SK-N-SH treated with all-trans-retinoic acid at 6 μM for 48 hours (cell line): ENCODE data around the gene ZNF37A.

Source experiments
- ATAC-seq: fragments of 200-7000 bp; cut with Tn5 transposase; 3 replicates; pipeline ENCODE4 v1.9.1; 2020; ENCODE audit warnings: mild to moderate bottlenecking, moderate library complexity
- ARNTL ChIP-seq: fragments of 450-650 bp; formaldehyde crosslinking; IDR thresholded peaks from 2 replicates; pipeline ENCODE4 v1.5.0; 2020; ENCODE audit warnings: low read depth, mild to moderate bottlenecking, moderate library complexity, borderline replicate concordance
- BACH2 ChIP-seq: fragments of 250-450 bp; sonication (Bioruptor Pico); IDR thresholded peaks from 2 replicates; pipeline ENCODE4 v1.9.0; 2021; ENCODE audit warnings: mild to moderate bottlenecking, borderline replicate concordance
- CSDC2 ChIP-seq: fragments of 250-450 bp; sonication (Bioruptor Pico); IDR thresholded peaks from 2 replicates; pipeline ENCODE4 v1.5.0; 2020; ENCODE audit warnings: mild to moderate bottlenecking, moderate library complexity
- ESRRG ChIP-seq: fragments of 250-450 bp; sonication (Bioruptor Pico); IDR thresholded peaks from 2 replicates; pipeline ENCODE4 v1.6.1; 2021; ENCODE audit warnings: mild to moderate bottlenecking
- GLIS3 ChIP-seq: fragments of 250-450 bp; sonication (Bioruptor Pico); IDR thresholded peaks from 2 replicates; pipeline ENCODE4 v1.5.0; 2020; ENCODE audit warnings: mild to moderate bottlenecking, moderate library complexity
- ISL1 ChIP-seq: fragments of 250-450 bp; sonication (Bioruptor Pico); IDR thresholded peaks from 2 replicates; pipeline ENCODE4 v2.1.2; 2022; ENCODE audit warnings: mild to moderate bottlenecking, moderate library complexity
- OSR1 ChIP-seq: fragments of 250-450 bp; sonication (Bioruptor Pico); IDR thresholded peaks from 2 replicates; pipeline ENCODE4 v1.8.0; 2022; ENCODE audit warnings: moderate library complexity, mild to moderate bottlenecking, inconsistent platforms
- PPARA ChIP-seq: fragments of 250-450 bp; sonication (Bioruptor Pico); IDR thresholded peaks from 2 replicates; pipeline ENCODE4 v1.5.0; 2020; ENCODE audit warnings: mild to moderate bottlenecking, borderline replicate concordance
- RARB ChIP-seq: fragments of 250-450 bp; sonication (Bioruptor Pico); IDR thresholded peaks from 2 replicates; pipeline ENCODE4 v1.8.0; 2021; ENCODE audit warnings: mild to moderate bottlenecking, moderate library complexity
- SNAI2 ChIP-seq: fragments of 250-450 bp; sonication (Bioruptor Pico); IDR thresholded peaks from 2 replicates; pipeline ENCODE4 v1.5.0; 2020; ENCODE audit warnings: mild to moderate bottlenecking, moderate library complexity
- TCF4 ChIP-seq: fragments of 250-450 bp; sonication (Bioruptor Pico); IDR thresholded peaks from 2 replicates; pipeline ENCODE4 v1.8.0; 2021; ENCODE audit warnings: mild to moderate bottlenecking, moderate library complexity, borderline replicate concordance
- TOX ChIP-seq: fragments of 250-450 bp; sonication (Bioruptor Pico); IDR thresholded peaks from 2 replicates; pipeline ENCODE4 v1.8.0; 2021; ENCODE audit warnings: mild to moderate bottlenecking, moderate library complexity, borderline replicate concordance
- ZC3H10 ChIP-seq: fragments of 250-450 bp; sonication (Bioruptor Pico); IDR thresholded peaks from 2 replicates; pipeline ENCODE4 v1.5.1; 2021; ENCODE audit warnings: mild to moderate bottlenecking, moderate library complexity
- ZFP3 ChIP-seq: fragments of 250-450 bp; sonication (Bioruptor Pico); IDR thresholded peaks from 2 replicates; pipeline ENCODE4 v1.5.0; 2020; ENCODE audit warnings: mild to moderate bottlenecking, moderate library complexity
- ZFP30 ChIP-seq: fragments of 450-650 bp; formaldehyde crosslinking; IDR thresholded peaks from 2 replicates; pipeline ENCODE4 v1.5.0; 2022; ENCODE audit warnings: mild to moderate bottlenecking, moderate library complexity
- ZNF70 ChIP-seq: fragments of 450-650 bp; formaldehyde crosslinking; IDR thresholded peaks from 2 replicates; pipeline ENCODE4 v1.5.0; 2020; ENCODE audit warnings: mild to moderate bottlenecking, moderate library complexity
- ZNF8 ChIP-seq: fragments of 450-650 bp; formaldehyde crosslinking; IDR thresholded peaks from 2 replicates; pipeline ENCODE4 v1.5.0; 2020; ENCODE audit warnings: mild to moderate bottlenecking, moderate library complexity
- TF ChIP-seq, protein P1 (sequence below): fragments of 250-450 bp; sonication (Bioruptor Pico); IDR thresholded peaks from 2 replicates; pipeline ENCODE4 v1.5.0; 2020; ENCODE audit warnings: mild to moderate bottlenecking, moderate library complexity
- TF ChIP-seq, protein P2 (sequence below): fragments of 250-450 bp; sonication (Bioruptor Pico); IDR thresholded peaks from 2 replicates; pipeline ENCODE4 v1.5.1; 2021; ENCODE audit warnings: mild to moderate bottlenecking, moderate library complexity
- TF ChIP-seq, protein P3 (sequence below): fragments of 250-450 bp; sonication (Bioruptor Pico); IDR thresholded peaks from 2 replicates; pipeline ENCODE4 v1.8.0; 2021; ENCODE audit warnings: low read depth, mild to moderate bottlenecking, moderate library complexity, borderline replicate concordance
- TF ChIP-seq, protein P4 (sequence below): fragments of 250-450 bp; sonication (Bioruptor Pico); IDR thresholded peaks from 2 replicates; pipeline ENCODE4 v1.8.0; 2020; ENCODE audit warnings: mild to moderate bottlenecking, moderate library complexity, borderline replicate concordance
- TF ChIP-seq, protein P5 (sequence below): fragments of 250-450 bp; sonication (Bioruptor Pico); IDR thresholded peaks from 2 replicates; pipeline ENCODE4 v1.5.1; 2020; ENCODE audit warnings: low read depth, mild to moderate bottlenecking, moderate library complexity

ZNF37A gene

DNA sequence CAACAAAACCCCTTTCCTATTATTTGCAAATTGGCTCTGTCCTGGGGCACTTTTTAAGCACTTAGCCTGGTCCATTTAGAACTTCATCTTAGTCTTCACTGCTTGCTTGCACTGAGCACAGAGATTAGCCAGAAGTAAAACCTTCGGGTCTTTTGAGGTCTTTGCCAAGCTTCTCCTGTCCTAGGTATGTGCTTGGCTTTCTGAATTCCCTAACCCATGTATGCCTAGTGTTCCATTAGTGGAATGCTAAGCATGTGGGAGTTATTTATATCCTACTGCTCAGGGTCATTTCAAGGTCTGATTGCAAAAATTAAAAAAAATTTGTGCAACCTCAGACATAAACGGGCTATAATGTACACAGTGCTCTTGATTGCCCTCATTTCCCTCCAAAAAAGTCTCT lies 18.0 kb downstream of the ZNF37A start:
- no peak for ATAC-seq
- TF ChIP-seq ZC3H10 (CRISPR knock-in tag) (no peak), GLIS3 (no peak), ESRRG (CRISPR knock-in tag) (no peak), RARB (CRISPR knock-in tag) (no peak), TOX (no peak), CSDC2 (CRISPR knock-in tag) (no peak), ISL1 (CRISPR knock-in tag) (no peak), PPARA (CRISPR knock-in tag) (no peak), ARNTL (CRISPR knock-in tag) (no peak)
- TF ChIP-seq, protein P1, sequence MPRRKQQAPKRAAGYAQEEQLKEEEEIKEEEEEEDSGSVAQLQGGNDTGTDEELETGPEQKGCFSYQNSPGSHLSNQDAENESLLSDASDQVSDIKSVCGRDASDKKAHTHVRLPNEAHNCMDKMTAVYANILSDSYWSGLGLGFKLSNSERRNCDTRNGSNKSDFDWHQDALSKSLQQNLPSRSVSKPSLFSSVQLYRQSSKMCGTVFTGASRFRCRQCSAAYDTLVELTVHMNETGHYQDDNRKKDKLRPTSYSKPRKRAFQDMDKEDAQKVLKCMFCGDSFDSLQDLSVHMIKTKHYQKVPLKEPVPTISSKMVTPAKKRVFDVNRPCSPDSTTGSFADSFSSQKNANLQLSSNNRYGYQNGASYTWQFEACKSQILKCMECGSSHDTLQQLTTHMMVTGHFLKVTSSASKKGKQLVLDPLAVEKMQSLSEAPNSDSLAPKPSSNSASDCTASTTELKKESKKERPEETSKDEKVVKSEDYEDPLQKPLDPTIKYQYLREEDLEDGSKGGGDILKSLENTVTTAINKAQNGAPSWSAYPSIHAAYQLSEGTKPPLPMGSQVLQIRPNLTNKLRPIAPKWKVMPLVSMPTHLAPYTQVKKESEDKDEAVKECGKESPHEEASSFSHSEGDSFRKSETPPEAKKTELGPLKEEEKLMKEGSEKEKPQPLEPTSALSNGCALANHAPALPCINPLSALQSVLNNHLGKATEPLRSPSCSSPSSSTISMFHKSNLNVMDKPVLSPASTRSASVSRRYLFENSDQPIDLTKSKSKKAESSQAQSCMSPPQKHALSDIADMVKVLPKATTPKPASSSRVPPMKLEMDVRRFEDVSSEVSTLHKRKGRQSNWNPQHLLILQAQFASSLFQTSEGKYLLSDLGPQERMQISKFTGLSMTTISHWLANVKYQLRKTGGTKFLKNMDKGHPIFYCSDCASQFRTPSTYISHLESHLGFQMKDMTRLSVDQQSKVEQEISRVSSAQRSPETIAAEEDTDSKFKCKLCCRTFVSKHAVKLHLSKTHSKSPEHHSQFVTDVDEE (CRISPR knock-in tag): no peak

DNA sequence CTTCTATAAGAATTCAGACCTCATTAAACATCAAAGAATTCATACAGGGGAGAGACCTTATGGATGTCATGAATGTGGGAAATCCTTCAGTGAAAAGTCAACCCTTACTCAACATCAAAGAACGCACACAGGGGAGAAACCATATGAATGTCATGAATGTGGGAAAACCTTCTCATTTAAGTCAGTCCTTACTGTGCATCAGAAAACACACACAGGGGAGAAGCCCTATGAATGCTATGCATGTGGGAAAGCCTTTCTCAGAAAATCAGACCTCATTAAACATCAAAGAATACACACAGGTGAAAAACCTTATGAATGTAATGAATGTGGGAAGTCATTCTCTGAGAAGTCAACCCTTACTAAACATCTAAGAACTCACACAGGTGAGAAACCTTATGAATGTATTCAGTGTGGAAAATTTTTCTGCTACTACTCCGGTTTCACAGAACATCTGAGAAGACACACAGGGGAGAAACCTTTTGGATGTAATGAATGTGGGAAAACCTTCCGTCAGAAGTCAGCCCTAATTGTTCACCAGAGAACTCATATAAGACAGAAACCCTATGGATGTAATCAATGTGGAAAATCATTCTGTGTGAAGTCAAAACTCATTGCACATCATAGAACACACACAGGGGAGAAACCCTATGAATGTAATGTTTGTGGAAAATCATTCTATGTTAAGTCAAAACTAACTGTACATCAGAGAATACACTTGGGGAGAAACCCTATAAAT lies 24.1 kb downstream of the ZNF37A start:
- TF ChIP-seq GLIS3: no peak
- no peak for TF ChIP-seq TCF4
- TF ChIP-seq ZC3H10 (CRISPR knock-in tag): no peak
- no peak for TF ChIP-seq TOX
- TF ChIP-seq, protein P1 (CRISPR knock-in tag): no peak
- TF ChIP-seq, protein P2, sequence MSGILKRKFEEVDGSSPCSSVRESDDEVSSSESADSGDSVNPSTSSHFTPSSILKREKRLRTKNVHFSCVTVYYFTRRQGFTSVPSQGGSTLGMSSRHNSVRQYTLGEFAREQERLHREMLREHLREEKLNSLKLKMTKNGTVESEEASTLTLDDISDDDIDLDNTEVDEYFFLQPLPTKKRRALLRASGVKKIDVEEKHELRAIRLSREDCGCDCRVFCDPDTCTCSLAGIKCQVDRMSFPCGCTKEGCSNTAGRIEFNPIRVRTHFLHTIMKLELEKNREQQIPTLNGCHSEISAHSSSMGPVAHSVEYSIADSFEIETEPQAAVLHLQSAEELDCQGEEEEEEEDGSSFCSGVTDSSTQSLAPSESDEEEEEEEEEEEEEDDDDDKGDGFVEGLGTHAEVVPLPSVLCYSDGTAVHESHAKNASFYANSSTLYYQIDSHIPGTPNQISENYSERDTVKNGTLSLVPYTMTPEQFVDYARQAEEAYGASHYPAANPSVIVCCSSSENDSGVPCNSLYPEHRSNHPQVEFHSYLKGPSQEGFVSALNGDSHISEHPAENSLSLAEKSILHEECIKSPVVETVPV (CRISPR knock-in tag): no peak
- no peak for TF ChIP-seq BACH2
- no peak for TF ChIP-seq ZNF70 (CRISPR knock-in tag)
- TF ChIP-seq CSDC2 (CRISPR knock-in tag): no peak
- no peak for TF ChIP-seq ISL1 (CRISPR knock-in tag)
- TF ChIP-seq, protein P3, sequence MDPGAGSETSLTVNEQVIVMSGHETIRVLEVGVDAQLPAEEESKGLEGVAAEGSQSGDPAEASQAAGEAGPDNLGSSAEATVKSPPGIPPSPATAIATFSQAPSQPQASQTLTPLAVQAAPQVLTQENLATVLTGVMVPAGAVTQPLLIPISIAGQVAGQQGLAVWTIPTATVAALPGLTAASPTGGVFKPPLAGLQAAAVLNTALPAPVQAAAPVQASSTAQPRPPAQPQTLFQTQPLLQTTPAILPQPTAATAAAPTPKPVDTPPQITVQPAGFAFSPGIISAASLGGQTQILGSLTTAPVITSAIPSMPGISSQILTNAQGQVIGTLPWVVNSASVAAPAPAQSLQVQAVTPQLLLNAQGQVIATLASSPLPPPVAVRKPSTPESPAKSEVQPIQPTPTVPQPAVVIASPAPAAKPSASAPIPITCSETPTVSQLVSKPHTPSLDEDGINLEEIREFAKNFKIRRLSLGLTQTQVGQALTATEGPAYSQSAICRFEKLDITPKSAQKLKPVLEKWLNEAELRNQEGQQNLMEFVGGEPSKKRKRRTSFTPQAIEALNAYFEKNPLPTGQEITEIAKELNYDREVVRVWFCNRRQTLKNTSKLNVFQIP (CRISPR knock-in tag): no peak
- no peak for TF ChIP-seq OSR1
- TF ChIP-seq SNAI2 (CRISPR knock-in tag): no peak
- TF ChIP-seq, protein P4, sequence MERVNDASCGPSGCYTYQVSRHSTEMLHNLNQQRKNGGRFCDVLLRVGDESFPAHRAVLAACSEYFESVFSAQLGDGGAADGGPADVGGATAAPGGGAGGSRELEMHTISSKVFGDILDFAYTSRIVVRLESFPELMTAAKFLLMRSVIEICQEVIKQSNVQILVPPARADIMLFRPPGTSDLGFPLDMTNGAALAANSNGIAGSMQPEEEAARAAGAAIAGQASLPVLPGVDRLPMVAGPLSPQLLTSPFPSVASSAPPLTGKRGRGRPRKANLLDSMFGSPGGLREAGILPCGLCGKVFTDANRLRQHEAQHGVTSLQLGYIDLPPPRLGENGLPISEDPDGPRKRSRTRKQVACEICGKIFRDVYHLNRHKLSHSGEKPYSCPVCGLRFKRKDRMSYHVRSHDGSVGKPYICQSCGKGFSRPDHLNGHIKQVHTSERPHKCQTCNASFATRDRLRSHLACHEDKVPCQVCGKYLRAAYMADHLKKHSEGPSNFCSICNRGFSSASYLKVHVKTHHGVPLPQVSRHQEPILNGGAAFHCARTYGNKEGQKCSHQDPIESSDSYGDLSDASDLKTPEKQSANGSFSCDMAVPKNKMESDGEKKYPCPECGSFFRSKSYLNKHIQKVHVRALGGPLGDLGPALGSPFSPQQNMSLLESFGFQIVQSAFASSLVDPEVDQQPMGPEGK (CRISPR knock-in tag): no peak
- TF ChIP-seq ZNF8 (CRISPR knock-in tag): no peak
- no peak for TF ChIP-seq ZFP3 (CRISPR knock-in tag)
- TF ChIP-seq PPARA (CRISPR knock-in tag): no peak
- TF ChIP-seq ARNTL (CRISPR knock-in tag): no peak
- no peak for TF ChIP-seq ZFP30 (CRISPR knock-in tag)
- TF ChIP-seq, protein P5, sequence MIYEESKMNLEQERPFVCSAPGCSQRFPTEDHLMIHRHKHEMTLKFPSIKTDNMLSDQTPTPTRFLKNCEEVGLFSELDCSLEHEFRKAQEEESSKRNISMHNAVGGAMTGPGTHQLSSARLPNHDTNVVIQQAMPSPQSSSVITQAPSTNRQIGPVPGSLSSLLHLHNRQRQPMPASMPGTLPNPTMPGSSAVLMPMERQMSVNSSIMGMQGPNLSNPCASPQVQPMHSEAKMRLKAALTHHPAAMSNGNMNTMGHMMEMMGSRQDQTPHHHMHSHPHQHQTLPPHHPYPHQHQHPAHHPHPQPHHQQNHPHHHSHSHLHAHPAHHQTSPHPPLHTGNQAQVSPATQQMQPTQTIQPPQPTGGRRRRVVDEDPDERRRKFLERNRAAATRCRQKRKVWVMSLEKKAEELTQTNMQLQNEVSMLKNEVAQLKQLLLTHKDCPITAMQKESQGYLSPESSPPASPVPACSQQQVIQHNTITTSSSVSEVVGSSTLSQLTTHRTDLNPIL: no peak
- ATAC-seq: no peak
